Neural crest cell (in vitro differentiated cells): Measurements from ENCODE around the gene RIC1. TPM values are rescaled to one million over a fixed set of nuclear protein-coding genes. Genes with fewer than 3 reads are reported as not detected.

Experiments used
- DNase-seq: peaks from one replicate; pipeline ENCODE4 v3.0.0; 2021; ENCODE audit warnings: low read depth, mixed read lengths, low spot score
- H3K27ac Mint-ChIP-seq: one replicate; pipeline ENCODE4 v1.8.0; 2021; ENCODE audit warnings: mild to moderate bottlenecking, mixed read lengths; ENCODE audit not compliant: unreplicated experiment
- H3K27me3 Mint-ChIP-seq: 2 replicates; pipeline ENCODE4 v1.8.0; 2021; ENCODE audit warnings: low read depth, mild to moderate bottlenecking, mixed read lengths
- H3K36me3 Mint-ChIP-seq: 2 replicates; pipeline ENCODE4 v1.8.0; 2021; ENCODE audit warnings: low read depth, mild to moderate bottlenecking, mixed read lengths
- H3K4me1 Mint-ChIP-seq: 2 replicates; pipeline ENCODE4 v1.8.0; 2021; ENCODE audit warnings: mixed read lengths
- H3K4me3 Mint-ChIP-seq: one replicate; pipeline ENCODE4 v1.8.0; 2021; ENCODE audit warnings: mild to moderate bottlenecking, mixed read lengths
- H3K9me3 Mint-ChIP-seq: 2 replicates; pipeline ENCODE4 v1.8.0; 2021; ENCODE audit warnings: mixed read lengths
- CTCF ChIP-seq: fragments of 200-600 bp; sonication (generic); conservative IDR thresholded peaks from 2 replicates; pipeline ENCODE4 v1.5.0; 2021; ENCODE audit warnings: antibody characterized with exemption, mild to moderate bottlenecking
- total RNA-seq: library from RNA; stranded (reverse); gene quantifications from 2 replicates; pipeline ENCODE4 v1.2.1, GENCODE V29; 2021

RIC1 gene
- total RNA-seq, 1 donor from 2014 or later = 21.6 TPM

DNA sequence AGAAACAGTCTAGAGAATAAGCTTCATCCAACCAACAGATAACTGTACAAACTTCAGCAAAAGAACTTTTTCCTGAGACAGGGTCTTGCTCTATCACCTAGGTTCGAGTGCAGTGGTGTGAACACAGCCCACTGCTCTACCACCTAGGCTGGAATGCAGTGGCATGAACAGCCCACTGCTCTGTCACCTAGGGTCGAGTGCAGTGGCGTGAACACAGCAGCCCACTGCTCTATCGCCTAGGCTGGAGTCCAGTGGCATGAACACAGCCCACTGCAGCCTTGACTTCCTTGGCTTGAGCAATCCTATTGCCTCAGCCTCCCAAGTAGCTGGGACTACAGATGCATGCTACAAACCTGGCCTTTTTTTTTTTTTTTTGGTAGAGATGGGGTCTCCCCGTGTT, 160.6 kb downstream of the RIC1 start:
- Mint-ChIP-seq H3K27ac (no peak overlapping the region), H3K27me3 (no peaks in the 10 kb centered on the region), H3K9me3 (no peaks in the 10 kb centered on the region), H3K36me3 (peaks cover 8% of the 10 kb centered on the region), H3K4me1 (no peaks in the 10 kb centered on the region), H3K4me3 (no peak overlapping the region)
- TF ChIP-seq CTCF = no peak
- no peak for DNase-seq

DNA sequence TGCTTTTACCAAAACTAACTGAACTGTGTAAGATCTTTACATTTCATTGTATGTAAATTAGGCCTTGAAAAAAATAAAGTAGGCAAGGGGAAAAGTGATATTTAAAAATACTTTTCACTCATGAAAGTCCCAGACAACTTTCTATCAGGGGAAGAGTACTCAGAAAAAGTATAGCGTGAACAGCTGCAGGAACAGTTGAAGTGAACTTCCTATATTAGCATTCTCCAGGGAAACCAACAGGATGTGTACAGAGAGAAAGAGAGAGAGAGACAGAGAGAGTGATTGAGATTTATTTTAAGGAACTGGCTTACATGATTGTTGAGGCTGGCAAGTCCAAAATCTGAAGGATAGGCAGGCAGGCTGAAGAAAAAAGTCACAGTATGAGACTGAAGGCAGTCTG, 162.0 kb downstream of the RIC1 start:
- H3K27ac Mint-ChIP-seq = no peak overlapping the region

GRCh38 chr9:5791870-5792269, 163.0 kb downstream of the RIC1 start:
- Mint-ChIP-seq H3K36me3 (no peaks in the 10 kb centered on the region), H3K27me3 (no peaks in the 10 kb centered on the region), H3K4me1 (no peaks in the 10 kb centered on the region), H3K4me3 (no peak overlapping the region), H3K9me3 (no peaks in the 10 kb centered on the region), H3K27ac (no peak overlapping the region)
- DNase-seq = no peak
- TF ChIP-seq CTCF = no peak

More for the DNA sequence above, 162.0 kb downstream of the RIC1 start:
- Mint-ChIP-seq H3K27me3 (no peaks in the 10 kb centered on the region), H3K9me3 (no peaks in the 10 kb centered on the region), H3K4me3 (no peak overlapping the region), H3K4me1 (no peaks in the 10 kb centered on the region), H3K36me3 (no peaks in the 10 kb centered on the region)
- no peak for TF ChIP-seq CTCF
- DNase-seq = no peak

DNA sequence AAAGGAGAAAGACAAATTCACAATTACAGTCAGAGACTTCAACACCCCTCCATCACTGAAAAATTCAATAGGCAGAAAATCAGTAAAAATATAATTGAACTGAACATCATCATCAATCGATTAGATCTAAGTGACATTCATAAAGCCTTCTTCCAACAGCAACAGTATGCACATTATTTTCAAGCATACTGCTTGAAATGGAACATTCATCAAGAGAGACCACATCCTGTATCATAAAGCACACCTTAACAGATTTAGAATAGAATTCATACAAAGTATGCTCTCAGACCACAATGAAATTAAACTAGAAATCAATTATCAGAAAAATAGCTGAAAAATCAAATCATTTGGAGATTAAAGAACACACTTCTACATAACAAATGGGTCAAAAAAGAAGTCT, 164.9 kb downstream of the RIC1 start:
- H3K9me3 Mint-ChIP-seq = no peaks in the 10 kb centered on the region
- DNase-seq = no peak
- no peak overlapping the region for H3K27ac Mint-ChIP-seq
- H3K4me1 Mint-ChIP-seq = no peaks in the 10 kb centered on the region
- no peaks in the 10 kb centered on the region for H3K27me3 Mint-ChIP-seq
- H3K4me3 Mint-ChIP-seq = no peak overlapping the region
- no peak for TF ChIP-seq CTCF
- no peaks in the 10 kb centered on the region for H3K36me3 Mint-ChIP-seq

DNA sequence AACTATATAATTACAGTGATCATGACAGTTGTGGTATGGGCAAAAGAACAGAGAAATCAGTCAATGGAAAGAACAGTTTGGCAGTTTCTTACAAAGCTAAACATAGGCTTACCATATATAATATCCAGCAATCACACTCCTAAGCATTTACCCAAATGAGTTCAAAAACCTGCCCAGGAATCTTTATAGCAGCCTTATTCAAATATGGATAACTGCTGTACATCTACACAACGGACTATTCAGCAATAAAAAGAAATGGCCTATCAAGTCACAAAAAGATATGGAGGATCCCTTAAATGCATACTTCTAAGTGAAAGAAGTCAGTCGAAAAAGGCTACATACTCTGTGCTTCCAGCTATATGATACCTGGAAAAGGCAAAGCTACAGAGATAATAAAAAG, 167.4 kb downstream of the RIC1 start:
- Mint-ChIP-seq H3K27me3 (no peaks in the 10 kb centered on the region), H3K27ac (no peak overlapping the region), H3K36me3 (no peaks in the 10 kb centered on the region), H3K4me3 (no peak overlapping the region), H3K4me1 (no peaks in the 10 kb centered on the region), H3K9me3 (no peaks in the 10 kb centered on the region)
- no peak for TF ChIP-seq CTCF
- DNase-seq = no peak

GRCh38 chr9:5798581-5798980, 169.7 kb downstream of the RIC1 start:
- Mint-ChIP-seq H3K36me3 (no peaks in the 10 kb centered on the region), H3K4me3 (no peak overlapping the region), H3K27me3 (no peaks in the 10 kb centered on the region), H3K27ac (no peak overlapping the region), H3K4me1 (no peaks in the 10 kb centered on the region), H3K9me3 (no peaks in the 10 kb centered on the region)
- TF ChIP-seq CTCF = no peak
- DNase-seq = no peak
